Type B pancreatic cell (in vitro differentiated cells): ENCODE data around the gene RGS11. TPM values are rescaled to one million over a fixed set of nuclear protein-coding genes. Genes with fewer than 3 reads are reported as not detected.

ENCODE experiments used
- DNase-seq: peaks from one replicate; pipeline ENCODE4 v3.0.0; 2021; ENCODE audit warnings: mixed read lengths; ENCODE audit not compliant: unreplicated experiment; ENCODE audit errors: extremely low spot score
- H3K27ac Mint-ChIP-seq: 2 replicates; pipeline ENCODE4 v1.8.0; 2021; ENCODE audit warnings: mild to moderate bottlenecking, mixed read lengths
- H3K27me3 Mint-ChIP-seq: 2 replicates; pipeline ENCODE4 v1.8.0; 2021; ENCODE audit warnings: mixed read lengths
- H3K36me3 Mint-ChIP-seq: 2 replicates; pipeline ENCODE4 v1.8.0; 2021; ENCODE audit warnings: mixed read lengths
- H3K4me1 Mint-ChIP-seq: one replicate; pipeline ENCODE4 v1.8.0; 2021; ENCODE audit warnings: mixed read lengths; ENCODE audit not compliant: unreplicated experiment
- H3K4me3 Mint-ChIP-seq: 2 replicates; pipeline ENCODE4 v1.8.0; 2021; ENCODE audit warnings: mild to moderate bottlenecking, mixed read lengths
- H3K9me3 Mint-ChIP-seq: 2 replicates; pipeline ENCODE4 v1.8.0; 2021; ENCODE audit warnings: mixed read lengths
- total RNA-seq: library from RNA; stranded (reverse); gene quantifications from 2 replicates; pipeline ENCODE4 v1.2.1, GENCODE V29; 2021; ENCODE audit warnings: low replicate concordance
- TF ChIP-seq, protein P1 (sequence below): fragments of 200-600 bp; sonication (generic); conservative IDR thresholded peaks from 2 replicates; pipeline ENCODE4 v1.5.0; 2021; ENCODE audit warnings: antibody characterized with exemption, mild to moderate bottlenecking

Gene RGS11
- total RNA-seq, 1 donor from 2014 or later, result 6.6 TPM

GRCh38 chr16:314351-314750, 38.6 kb upstream of the RGS11 start:
- H3K27me3 Mint-ChIP-seq, result no peaks in the 10 kb centered on the region
- TF ChIP-seq, protein P1, sequence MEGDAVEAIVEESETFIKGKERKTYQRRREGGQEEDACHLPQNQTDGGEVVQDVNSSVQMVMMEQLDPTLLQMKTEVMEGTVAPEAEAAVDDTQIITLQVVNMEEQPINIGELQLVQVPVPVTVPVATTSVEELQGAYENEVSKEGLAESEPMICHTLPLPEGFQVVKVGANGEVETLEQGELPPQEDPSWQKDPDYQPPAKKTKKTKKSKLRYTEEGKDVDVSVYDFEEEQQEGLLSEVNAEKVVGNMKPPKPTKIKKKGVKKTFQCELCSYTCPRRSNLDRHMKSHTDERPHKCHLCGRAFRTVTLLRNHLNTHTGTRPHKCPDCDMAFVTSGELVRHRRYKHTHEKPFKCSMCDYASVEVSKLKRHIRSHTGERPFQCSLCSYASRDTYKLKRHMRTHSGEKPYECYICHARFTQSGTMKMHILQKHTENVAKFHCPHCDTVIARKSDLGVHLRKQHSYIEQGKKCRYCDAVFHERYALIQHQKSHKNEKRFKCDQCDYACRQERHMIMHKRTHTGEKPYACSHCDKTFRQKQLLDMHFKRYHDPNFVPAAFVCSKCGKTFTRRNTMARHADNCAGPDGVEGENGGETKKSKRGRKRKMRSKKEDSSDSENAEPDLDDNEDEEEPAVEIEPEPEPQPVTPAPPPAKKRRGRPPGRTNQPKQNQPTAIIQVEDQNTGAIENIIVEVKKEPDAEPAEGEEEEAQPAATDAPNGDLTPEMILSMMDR, result no peak
- H3K36me3 Mint-ChIP-seq, result no peaks in the 10 kb centered on the region
- H3K4me3 Mint-ChIP-seq, result no peak overlapping the region
- no peak for DNase-seq
- H3K27ac Mint-ChIP-seq, result no peak overlapping the region
- peaks cover 4% of the 10 kb centered on the region for H3K4me1 Mint-ChIP-seq
- H3K9me3 Mint-ChIP-seq, result no peaks in the 10 kb centered on the region

- no peaks in the 10 kb centered on the region for H3K4me1 Mint-ChIP-seq
- no peaks in the 10 kb centered on the region for H3K36me3 Mint-ChIP-seq
Measured at GRCh38 chr16:311725-312124, 36.0 kb upstream of the RGS11 start.

DNA sequence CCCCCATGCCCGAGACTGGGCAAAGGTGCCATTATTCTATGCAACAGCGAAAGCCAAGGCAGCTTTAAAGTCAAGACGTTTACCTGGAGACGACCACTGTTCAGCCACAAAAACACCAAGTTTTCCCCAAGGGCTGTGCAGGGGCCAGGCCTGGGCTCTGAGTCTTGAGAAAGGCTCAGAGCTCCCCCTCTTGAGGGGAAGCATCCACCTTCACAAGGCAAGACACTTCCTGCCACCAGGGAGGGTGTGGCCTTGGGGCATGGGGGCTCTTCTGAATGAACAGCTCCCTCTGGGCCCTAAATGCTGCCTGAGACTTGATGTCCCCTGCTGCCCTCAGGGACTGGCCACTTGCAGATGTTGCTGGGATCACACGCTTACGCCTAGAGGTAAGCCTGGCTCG, 33.7 kb upstream of the RGS11 start:
- Mint-ChIP-seq H3K9me3 (no peaks in the 10 kb centered on the region), H3K27me3 (no peaks in the 10 kb centered on the region), H3K27ac (no peak overlapping the region), H3K36me3 (no peaks in the 10 kb centered on the region), H3K4me1 (peaks cover 4% of the 10 kb centered on the region), H3K4me3 (no peak overlapping the region)
- TF ChIP-seq, protein P1, result no peak
- no peak for DNase-seq

More at GRCh38 chr16:311725-312124, 36.0 kb upstream of the RGS11 start:
- no peaks in the 10 kb centered on the region for H3K27me3 Mint-ChIP-seq
- no peak overlapping the region for H3K27ac Mint-ChIP-seq
- TF ChIP-seq, protein P1, result no peak
- H3K4me3 Mint-ChIP-seq, result no peak overlapping the region
- DNase-seq, result no peak
- H3K9me3 Mint-ChIP-seq, result no peaks in the 10 kb centered on the region

DNA sequence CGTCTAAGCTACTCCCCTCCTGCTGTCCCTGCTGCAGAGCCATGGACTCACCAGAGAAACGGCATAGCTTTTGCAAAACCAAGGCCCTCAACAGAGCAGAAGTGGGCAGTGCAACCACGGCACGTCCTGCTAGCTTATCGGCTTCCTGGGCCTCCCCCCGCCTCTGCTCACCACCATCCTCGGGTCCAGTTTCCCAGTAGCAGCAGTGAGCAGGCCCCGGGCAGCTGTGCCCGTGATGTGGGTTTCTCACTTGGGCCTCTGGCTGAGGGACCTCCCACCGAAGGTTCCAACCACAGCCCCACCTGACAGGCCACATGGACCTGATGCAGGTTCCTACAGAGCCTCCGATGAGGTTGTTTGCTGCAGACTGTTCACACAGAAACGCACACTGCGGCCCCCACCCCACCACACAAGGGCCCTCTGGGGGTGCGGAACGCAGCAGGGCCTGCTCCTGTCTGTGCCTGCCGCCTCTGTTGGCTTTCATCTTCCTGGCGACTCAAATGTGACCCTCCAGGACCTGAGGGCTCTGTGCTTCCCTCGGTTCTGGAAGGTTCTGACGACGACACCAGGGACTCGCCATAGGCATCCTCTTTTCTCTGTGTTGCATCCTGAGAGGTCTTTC, 32.1 kb upstream of the RGS11 start:
- H3K9me3 Mint-ChIP-seq, result no peaks in the 10 kb centered on the region
- H3K27ac Mint-ChIP-seq, result no peak overlapping the region
- H3K4me1 Mint-ChIP-seq, result peaks cover 4% of the 10 kb centered on the region
- H3K36me3 Mint-ChIP-seq, result no peaks in the 10 kb centered on the region
- DNase-seq, result no peak
- no peaks in the 10 kb centered on the region for H3K27me3 Mint-ChIP-seq
- TF ChIP-seq, protein P1, result no peak
- no peak overlapping the region for H3K4me3 Mint-ChIP-seq

GRCh38 chr16:306911-307370, 31.2 kb upstream of the RGS11 start:
- H3K36me3 Mint-ChIP-seq, result no peaks in the 10 kb centered on the region
- H3K27ac Mint-ChIP-seq, result no peak overlapping the region
- no peaks in the 10 kb centered on the region for H3K9me3 Mint-ChIP-seq
- DNase-seq, result no peak
- no peaks in the 10 kb centered on the region for H3K27me3 Mint-ChIP-seq
- TF ChIP-seq, protein P1, result no peak
- peaks cover 4% of the 10 kb centered on the region for H3K4me1 Mint-ChIP-seq
- H3K4me3 Mint-ChIP-seq, result no peak overlapping the region
